GM19324 (cell line): ENCODE data around the gene RTN4.

Source experiments
- ATAC-seq: cut with Tn5 transposase; IDR thresholded peaks from one replicate; pipeline ENCODE4 v1.9.1; 2021; ENCODE audit warnings: mild to moderate bottlenecking, moderate library complexity; ENCODE audit not compliant: unreplicated experiment, low FRiP score

The RTN4 gene

DNA sequence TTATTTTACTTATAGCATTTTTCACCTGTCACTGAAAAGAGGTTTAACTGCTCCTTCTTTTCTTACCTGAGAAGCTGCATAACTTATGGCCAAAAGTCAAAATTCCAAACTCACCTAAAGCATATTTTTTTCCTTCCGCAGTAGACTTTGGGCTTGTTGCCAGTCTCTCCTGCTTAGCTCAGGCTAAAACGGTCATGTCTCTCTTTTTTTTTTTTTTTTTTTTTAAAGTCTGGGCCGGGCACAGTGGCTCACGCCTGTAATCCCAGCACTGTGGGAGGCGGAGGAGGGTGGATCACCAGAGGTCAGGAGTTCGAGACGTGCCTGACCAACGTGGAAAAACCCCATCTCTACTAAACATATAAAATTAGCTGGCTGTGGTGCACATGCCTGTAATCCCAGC lies 113.5 kb downstream of the RTN4 start:
- ATAC-seq: no peak

DNA sequence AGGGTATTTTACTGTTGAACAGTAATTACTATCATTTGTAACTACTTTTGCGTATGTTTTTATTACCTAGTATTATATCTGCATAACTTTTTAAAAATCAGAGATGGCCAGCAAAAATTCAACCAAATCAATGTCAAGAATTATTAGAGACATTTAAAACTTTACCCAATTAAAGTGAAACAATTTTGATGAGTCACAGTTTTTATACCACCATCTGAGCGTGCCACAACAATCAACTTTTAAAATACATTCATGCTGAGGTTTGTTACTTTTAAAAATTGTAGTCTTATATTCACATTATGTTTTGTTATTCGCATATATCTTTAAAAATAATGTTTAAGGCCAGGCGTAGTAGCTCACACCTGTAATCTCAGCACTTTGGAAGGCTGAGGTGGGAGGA lies 114.9 kb downstream of the RTN4 start:
- ATAC-seq: no peak

DNA sequence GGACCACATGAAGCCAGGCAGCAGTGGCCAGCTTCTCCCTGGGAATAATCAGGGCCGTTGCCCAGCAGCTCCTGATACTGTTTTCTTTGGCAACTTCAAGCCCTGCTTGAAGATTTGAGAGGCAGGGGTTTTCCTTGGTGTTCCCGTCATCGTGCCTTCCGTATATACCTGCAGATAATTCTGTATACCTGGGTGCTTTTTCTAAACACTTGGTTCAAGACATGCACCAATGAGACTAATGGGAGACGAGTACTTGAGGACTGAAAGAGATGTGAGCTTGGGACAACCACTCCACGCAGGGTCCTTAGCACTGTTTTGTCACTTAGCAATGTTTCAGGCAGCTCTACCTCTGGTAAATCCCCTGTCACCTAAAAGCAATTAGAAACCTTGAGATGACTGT lies 118.8 kb downstream of the RTN4 start:
- no peak for ATAC-seq

DNA sequence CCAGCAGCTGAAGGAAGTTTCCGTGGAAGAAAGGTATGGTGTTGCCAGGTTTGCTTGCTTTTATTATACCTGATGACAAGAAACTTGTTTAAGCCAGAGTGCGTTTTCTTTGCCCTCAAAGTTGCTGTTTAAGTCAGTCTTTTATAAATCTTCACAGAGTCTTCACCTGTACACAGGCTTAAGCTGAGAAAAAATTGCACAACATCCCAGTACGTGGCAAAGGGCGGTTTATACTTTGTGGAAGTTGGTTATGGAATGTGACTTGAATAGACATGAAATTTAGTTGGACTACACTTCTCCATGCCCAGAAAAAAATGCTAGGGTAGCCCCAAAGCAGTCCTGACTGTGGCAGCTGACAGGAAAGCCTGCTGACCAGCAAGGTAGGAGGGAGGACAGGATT lies 121.5 kb downstream of the RTN4 start:
- ATAC-seq: no peak

DNA sequence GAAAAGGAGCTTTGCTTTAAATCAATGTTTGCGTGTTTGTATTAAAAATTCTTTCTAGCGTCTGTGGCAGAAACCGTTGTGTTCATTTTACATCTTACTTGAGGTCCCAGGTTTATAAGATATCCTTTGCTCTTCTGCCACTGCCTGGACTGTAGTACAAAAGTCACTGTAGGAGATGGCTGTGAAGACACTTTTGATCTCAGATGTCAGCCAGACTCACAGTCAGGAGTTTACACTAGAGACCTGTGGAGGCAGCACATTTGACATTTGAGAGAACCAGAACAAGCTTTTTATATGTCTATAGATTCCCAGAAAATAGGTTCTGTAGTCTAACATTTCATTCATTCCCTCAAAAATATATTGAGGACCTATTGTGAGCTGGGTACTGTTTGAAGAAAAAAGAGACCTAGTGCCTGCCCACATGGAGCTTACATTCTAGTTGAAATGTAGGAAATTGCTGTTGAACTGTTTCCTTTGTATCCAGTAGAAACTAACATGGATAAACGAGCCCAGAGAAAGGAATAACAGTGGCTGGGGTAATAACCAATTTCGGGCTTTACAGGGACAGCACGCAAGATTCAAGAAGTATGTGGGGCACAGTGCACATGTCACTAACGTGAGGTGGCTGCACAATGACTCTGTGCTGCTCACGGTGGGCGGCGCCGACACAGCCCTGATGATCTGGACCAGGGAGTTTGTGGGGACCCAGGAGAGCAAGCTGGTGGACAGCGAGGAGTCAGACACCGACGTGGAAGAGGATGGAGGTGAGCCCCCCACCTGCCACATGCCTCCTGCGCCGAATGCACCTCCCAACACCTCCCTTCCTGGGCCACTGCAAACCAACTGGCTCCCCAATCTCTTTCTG lies 122.3 kb downstream of the RTN4 start:
- no peak for ATAC-seq

DNA sequence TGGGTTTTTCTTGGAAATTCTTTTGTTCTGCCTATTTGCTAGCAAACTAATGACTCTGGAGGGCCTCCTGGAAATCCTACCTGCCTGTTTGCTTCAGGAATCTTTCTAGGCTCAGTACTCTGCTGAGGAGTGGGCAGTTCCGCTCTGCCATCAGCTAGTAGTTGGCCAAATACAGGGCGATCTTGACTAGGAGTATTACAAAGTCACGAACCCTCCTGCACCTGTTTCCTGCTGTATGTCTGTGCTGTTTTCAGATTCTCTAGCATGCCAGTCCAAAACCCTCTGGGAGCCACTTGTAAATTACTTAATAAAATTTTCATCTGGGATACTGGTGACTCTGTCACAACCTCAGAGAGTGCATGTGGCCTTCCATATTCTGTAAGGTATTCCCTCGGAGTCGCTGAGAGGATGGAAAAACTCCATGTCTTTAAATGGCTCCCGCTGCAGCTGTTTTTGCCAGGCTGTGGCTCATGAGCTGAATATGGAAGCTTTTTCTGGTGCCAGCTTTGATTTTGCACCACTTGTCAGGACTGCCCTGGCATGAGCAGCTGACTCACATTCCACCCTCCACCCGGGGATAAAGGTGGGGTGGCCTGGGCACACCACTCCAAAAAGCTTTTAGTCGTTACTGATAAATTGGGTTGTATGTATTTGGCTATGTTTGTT lies 123.0 kb downstream of the RTN4 start:
- no peak for ATAC-seq

DNA sequence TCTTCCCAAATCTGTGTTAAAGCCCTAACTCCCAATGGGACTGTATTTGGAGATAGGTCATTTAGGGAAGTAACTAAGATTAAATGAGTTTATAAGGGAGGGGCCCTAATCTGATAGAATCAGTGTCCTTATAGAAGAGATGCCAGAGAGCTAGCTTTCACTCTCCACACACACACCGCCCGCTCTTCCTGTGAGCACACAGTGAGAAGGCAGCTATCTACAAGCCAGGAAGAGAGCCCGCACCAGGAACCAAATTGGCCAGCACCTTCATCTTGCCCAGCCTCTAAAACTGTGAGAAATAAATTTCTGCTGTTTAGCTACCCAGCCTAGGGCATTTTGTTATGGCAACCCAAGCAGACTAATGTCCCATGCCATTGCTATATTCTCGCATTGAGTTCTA lies 125.2 kb downstream of the RTN4 start:
- no peak for ATAC-seq

DNA sequence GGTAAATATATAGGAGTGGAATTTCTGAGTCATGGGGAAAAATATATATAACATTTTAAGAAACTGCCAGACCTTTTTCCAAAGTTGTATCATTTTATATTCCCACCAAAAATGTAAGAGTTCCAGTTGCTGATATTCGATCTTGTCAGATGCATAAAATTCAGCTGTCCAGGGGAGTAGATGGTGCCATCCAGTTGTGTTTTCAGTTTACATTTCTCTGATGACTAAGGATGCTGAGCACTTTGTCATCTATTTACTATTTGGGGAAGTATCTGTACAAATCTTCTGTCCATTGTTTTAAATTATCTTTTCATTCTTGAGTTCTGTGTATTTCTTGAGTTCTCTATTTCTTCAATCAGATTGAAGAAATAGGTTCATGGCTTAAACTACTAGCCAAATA lies 126.1 kb downstream of the RTN4 start:
- ATAC-seq: no peak
